K562 (cell line): Measurements from ENCODE around the gene PRRC2C. TPM values are rescaled to one million over a fixed set of nuclear protein-coding genes. Genes with fewer than 3 reads are reported as not detected.

Source experiments
- ATAC-seq: fragments of 200-7000 bp; cut with Tn5 transposase; 3 replicates; pipeline ENCODE4 v1.9.1; 2020; ENCODE audit warnings: moderate library complexity
- BruUV-seq: library from RNA; stranded (reverse); fragments of 400-500 nt; replicated peaks from 2 replicates; lab custom pipeline; 2021; lab: Mats Ljungman, UMichigan
- CTCF ChIA-PET: fragments of 300-600 bp; formaldehyde crosslinking; extraction: SDS; loops from one replicate; lab custom pipeline; 2021; ENCODE audit warnings: low intra/inter-chr PET ratio; lab: Yijun Ruan, JAX
- POLR2A ChIA-PET: fragments of 300-600, 350-650 bp; sonication (Branson Sonifier 250); formaldehyde crosslinking; extraction: SDS; loops from one replicate; lab custom pipeline; 2021; ENCODE audit warnings: antibody characterized with exemption, inconsistent platforms; lab: Yijun Ruan, JAX
- DNase-seq, 4 experiments: peaks; one replicate each; pipeline versions ENCODE4 v3.0.0 to v3.0.0-alpha.2; 2011 to 2018; ENCODE audit warnings: low spot score in 3 of 4, mixed read lengths in 3 of 4; ENCODE audit errors: extremely low read depth in 1 of 4
- FAIRE-seq: peaks from 2 replicates; lab custom pipeline; 2011; peaks lifted over from hg19 to GRCh38; lab: Jason Lieb, UNC
- H2AFZ ChIP-seq: 2 replicates; pipeline ENCODE4 v1.6.0; 2011; ENCODE audit warnings: low read depth, low read length, control low read depth, inconsistent platforms
- H3K27ac ChIP-seq: fragments of 200-600 bp; 3 replicates; pipeline ENCODE4 v1.8.0; 2011; ENCODE audit warnings: low read depth, mild to moderate bottlenecking, control low read depth, inconsistent platforms, low read length, moderate library complexity, mixed read lengths; ENCODE audit errors: extremely low read depth
- H3K27me3 ChIP-seq, 2 experiments: fragments of 300-600 bp in 1 of 2; 2 replicates in 1 of 2; 3 replicates in 1 of 2; pipeline versions ENCODE4 v1.6.0 to v1.8.0; 2011; ENCODE audit warnings: inconsistent platforms in 2 of 2, low read length in 2 of 2, mild to moderate bottlenecking in 1 of 2, mixed read lengths in 1 of 2, moderate library complexity in 1 of 2; ENCODE audit not compliant: control insufficient read depth in 2 of 2, insufficient read depth in 2 of 2
- H3K36me3 ChIP-seq: fragments of 300-600 bp; 3 replicates; pipeline ENCODE4 v1.8.0; 2011; ENCODE audit warnings: mild to moderate bottlenecking, low read length, inconsistent platforms; ENCODE audit not compliant: control insufficient read depth, insufficient read depth
- H3K4me1 ChIP-seq, 2 experiments: fragments of 200-600 bp in 1 of 2; replicated peaks in 1 of 2; 2 replicates in 1 of 2; 3 replicates in 1 of 2; pipeline versions ENCODE4 v1.5.1 to v1.8.0; 2011; ENCODE audit warnings: inconsistent platforms in 2 of 2, low read length in 2 of 2, mild to moderate bottlenecking in 1 of 2, mixed read lengths in 1 of 2, moderate library complexity in 1 of 2; ENCODE audit not compliant: control insufficient read depth in 2 of 2, insufficient read depth in 2 of 2
- H3K4me2 ChIP-seq: 2 replicates; pipeline ENCODE4 v1.6.1; 2011; ENCODE audit warnings: low read length, control low read depth, inconsistent platforms, mixed read lengths; ENCODE audit not compliant: insufficient read depth
- H3K4me3 ChIP-seq: fragments of 200-600 bp; sonication (generic), shearing (Covaris generic); 2 replicates; pipeline ENCODE4 v1.5.1; 2016; ENCODE audit warnings: control low read depth, inconsistent platforms
- H3K79me2 ChIP-seq: fragments of 200-600 bp; 3 replicates; pipeline ENCODE4 v1.8.0; 2011; ENCODE audit warnings: low read length, inconsistent platforms; ENCODE audit not compliant: control insufficient read depth, insufficient read depth
- H3K9ac ChIP-seq, 2 experiments: 2 replicates each; pipeline versions ENCODE4 v1.6.0 to v1.6.1; 2011; ENCODE audit warnings: low read depth in 2 of 2, low read length in 2 of 2, control low read depth in 1 of 2, inconsistent platforms in 1 of 2, mild to moderate bottlenecking in 1 of 2, mixed read lengths in 1 of 2; ENCODE audit not compliant: insufficient read depth in 1 of 2
- H3K9me1 ChIP-seq: one replicate; pipeline ENCODE4 v1.6.0; 2011; ENCODE audit warnings: inconsistent platforms, mild to moderate bottlenecking, low read length, moderate library complexity; ENCODE audit not compliant: control insufficient read depth, insufficient read depth
- H3K9me3 ChIP-seq: replicated peaks from 2 replicates; pipeline ENCODE4 v1.5.1; 2011; ENCODE audit warnings: low read depth, low read length, inconsistent platforms; ENCODE audit not compliant: control insufficient read depth, insufficient read depth
- H4K20me1 ChIP-seq: replicated peaks from 2 replicates; pipeline ENCODE4 v1.6.1; 2011; ENCODE audit warnings: low read length, inconsistent platforms, mixed read lengths; ENCODE audit not compliant: control insufficient read depth, insufficient read depth
- L3MBTL2 ChIP-seq: fragments of 450-650 bp; IDR thresholded peaks from 2 replicates; pipeline ENCODE4 v1.6.1; 2016; ENCODE audit warnings: mild to moderate bottlenecking, moderate library complexity
- MYC ChIP-seq, 2 experiments: fragments of 250-450 bp in 1 of 2; sonication (Bioruptor Pico) in 1 of 2; IDR thresholded peaks; 2 replicates each; pipeline versions ENCODE4 v1.5.1 to v1.6.1; 2012 to 2021; ENCODE audit warnings: low read depth in 2 of 2, borderline replicate concordance in 1 of 2, improper control_type of control experiment in 1 of 2, low read length in 1 of 2, mild to moderate bottlenecking in 1 of 2, moderate library complexity in 1 of 2
- RBM25 ChIP-seq: fragments of 200-400 bp; formaldehyde crosslinking; IDR thresholded peaks from 2 replicates; pipeline ENCODE4 v1.6.1; 2018; ENCODE audit warnings: low read length, low read depth, moderate library complexity; ENCODE audit not compliant: severe bottlenecking
- WGBS: fragments of 100-300 bp; shearing (Covaris generic); methylation state at CpG from one replicate; pipeline ENCODE4 v1.1.6; 2016; ENCODE audit warnings: low coverage, mixed read lengths; ENCODE audit not compliant: insufficient coverage; ENCODE audit errors: missing lambda C conversion rate; 5-methylcytosine and 5-hydroxymethylcytosine counted together
- in situ Hi-C: fragments of 300-500 bp; cut with MboI; formaldehyde crosslinking; loops from 4 replicates; pipeline ENCODE4 v1.15.0; 2018; ENCODE audit warnings: inconsistent platforms, mixed read lengths
- intact Hi-C: fragments of 100-400 bp; cut with micrococcal nuclease; formaldehyde crosslinking; loops from 2 replicates; pipeline ENCODE4 v1.14.2; 2022
- polyA plus RNA-seq, 8 experiments: library from polyadenylated mRNA; depleted of rRNA in 4 of 8; stranded (reverse) in 5 of 8; unstranded in 3 of 8; fragments of >200 nt; fragmentation: Nextera tagmentation in 2 of 8; fragmentation: Illumina TruSeq in 1 of 8; extraction: Ambion mirVana in 2 of 8; extraction: Trizol in 1 of 8; gene quantifications; 2 replicates each; pipeline versions ENCODE4 v1.2.1 to v1.2.3, GENCODE V29; 2011 to 2014; ENCODE audit warnings: inconsistent platforms in 1 of 8, missing spikeins in 1 of 8
- total RNA-seq, 7 experiments: library from RNA; depleted of rRNA in 6 of 7; stranded (reverse); fragments of >200 nt in 6 of 7; fragmentation: Illumina TruSeq in 2 of 7; extraction: Trizol in 2 of 7; gene quantifications; 2 replicates each; pipeline versions ENCODE4 v1.2.1 to v1.2.3, GENCODE V29; 2011 to 2021; ENCODE audit warnings: low replicate concordance in 1 of 7
- TF ChIP-seq, protein P1 (sequence below): IDR thresholded peaks from 2 replicates; pipeline ENCODE4 v1.6.1; 2011; ENCODE audit warnings: borderline replicate concordance, low read depth, mild to moderate bottlenecking, moderate library complexity, low read length; ENCODE audit not compliant: insufficient read depth, poor library complexity, severe bottlenecking
- TF ChIP-seq, protein P2 (sequence below), 3 experiments: IDR thresholded peaks in 2 of 3; conservative IDR thresholded peaks in 1 of 3; 2 replicates each; pipeline ENCODE4 v1.5.1; 2011 to 2012; ENCODE audit warnings: low read length in 3 of 3, mild to moderate bottlenecking in 3 of 3, control low read depth in 2 of 3, improper control_type of control experiment in 1 of 3, inconsistent platforms in 1 of 3, low read depth in 1 of 3, mixed read lengths in 1 of 3, moderate library complexity in 1 of 3; ENCODE audit not compliant: insufficient read depth in 2 of 3

The PRRC2C gene
- total and polyA plus RNA-seq, 9 of the 15 experiments (the other 6 are each of a cell fraction or from before 2014, with no cell fraction given), result 61.9 to 237 (median 105) TPM

DNA sequence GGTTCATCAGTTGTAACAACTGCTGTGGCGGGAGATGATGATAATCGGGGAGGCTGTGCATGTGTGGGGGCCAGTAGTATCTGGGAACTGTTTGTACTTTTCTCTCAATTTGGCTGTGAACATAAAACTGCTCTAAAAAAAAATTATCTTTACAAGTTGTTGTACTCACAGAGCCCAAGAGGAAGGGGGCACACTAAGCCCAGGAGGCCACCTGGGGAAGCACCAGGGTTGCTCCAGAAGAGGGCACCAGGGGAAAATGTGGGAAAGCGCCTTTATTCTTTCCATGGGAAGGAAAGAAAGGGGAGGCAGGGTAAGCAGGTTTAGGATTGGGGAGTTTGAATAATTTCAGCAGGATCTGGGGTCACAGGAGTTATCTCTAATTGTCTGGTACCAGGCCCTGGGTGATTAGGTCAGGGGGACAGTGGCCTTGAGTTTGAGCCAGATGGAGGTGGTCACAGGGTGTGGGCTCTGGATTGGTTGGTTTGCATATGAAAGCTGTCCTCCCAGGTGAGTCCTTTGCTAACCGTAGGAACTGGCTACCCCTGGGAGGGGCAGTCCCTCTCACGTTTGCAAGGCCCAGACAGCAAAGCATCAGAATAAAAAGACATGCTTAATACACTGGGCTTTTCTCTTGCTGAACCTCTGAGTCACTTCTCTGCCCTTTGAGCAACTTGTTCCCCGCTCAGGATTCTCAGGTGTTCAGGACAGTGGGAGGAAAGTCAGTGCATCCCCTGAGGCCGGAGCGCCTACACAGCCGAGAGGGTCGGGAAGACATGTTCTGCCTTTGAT is 155.9 kb downstream of the PRRC2C start:
- in situ Hi-C loops, result loop anchor here (5.0 kb wide), 1 partner anchor 341 kb away; no protein-coding TSS in a partner anchor
- TF ChIP-seq, protein P1, sequence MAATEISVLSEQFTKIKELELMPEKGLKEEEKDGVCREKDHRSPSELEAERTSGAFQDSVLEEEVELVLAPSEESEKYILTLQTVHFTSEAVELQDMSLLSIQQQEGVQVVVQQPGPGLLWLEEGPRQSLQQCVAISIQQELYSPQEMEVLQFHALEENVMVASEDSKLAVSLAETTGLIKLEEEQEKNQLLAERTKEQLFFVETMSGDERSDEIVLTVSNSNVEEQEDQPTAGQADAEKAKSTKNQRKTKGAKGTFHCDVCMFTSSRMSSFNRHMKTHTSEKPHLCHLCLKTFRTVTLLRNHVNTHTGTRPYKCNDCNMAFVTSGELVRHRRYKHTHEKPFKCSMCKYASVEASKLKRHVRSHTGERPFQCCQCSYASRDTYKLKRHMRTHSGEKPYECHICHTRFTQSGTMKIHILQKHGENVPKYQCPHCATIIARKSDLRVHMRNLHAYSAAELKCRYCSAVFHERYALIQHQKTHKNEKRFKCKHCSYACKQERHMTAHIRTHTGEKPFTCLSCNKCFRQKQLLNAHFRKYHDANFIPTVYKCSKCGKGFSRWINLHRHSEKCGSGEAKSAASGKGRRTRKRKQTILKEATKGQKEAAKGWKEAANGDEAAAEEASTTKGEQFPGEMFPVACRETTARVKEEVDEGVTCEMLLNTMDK, result peak; percentile 81
- TF ChIP-seq, protein P2, sequence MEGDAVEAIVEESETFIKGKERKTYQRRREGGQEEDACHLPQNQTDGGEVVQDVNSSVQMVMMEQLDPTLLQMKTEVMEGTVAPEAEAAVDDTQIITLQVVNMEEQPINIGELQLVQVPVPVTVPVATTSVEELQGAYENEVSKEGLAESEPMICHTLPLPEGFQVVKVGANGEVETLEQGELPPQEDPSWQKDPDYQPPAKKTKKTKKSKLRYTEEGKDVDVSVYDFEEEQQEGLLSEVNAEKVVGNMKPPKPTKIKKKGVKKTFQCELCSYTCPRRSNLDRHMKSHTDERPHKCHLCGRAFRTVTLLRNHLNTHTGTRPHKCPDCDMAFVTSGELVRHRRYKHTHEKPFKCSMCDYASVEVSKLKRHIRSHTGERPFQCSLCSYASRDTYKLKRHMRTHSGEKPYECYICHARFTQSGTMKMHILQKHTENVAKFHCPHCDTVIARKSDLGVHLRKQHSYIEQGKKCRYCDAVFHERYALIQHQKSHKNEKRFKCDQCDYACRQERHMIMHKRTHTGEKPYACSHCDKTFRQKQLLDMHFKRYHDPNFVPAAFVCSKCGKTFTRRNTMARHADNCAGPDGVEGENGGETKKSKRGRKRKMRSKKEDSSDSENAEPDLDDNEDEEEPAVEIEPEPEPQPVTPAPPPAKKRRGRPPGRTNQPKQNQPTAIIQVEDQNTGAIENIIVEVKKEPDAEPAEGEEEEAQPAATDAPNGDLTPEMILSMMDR (IDR thresholded peaks at IDR 0.05 in 2 of 3, conservative IDR thresholded peaks at IDR 0.05 in 1 of 3; ENCODE audit: insufficient read depth in 2 of 3, low read depth in 1 of 3, low read length in 3 of 3), result peak; percentile 32 to 86 (median 69); a peak in 5 of 6 replicates
- TF ChIP-seq L3MBTL2, result peak; percentile 32; the same call in 1 of the 2 replicates
- peak; percentile 39; the same call in 1 of the 2 replicates for TF ChIP-seq MYC (IDR thresholded peaks at IDR 0.05; ENCODE audit: low read depth, low read length)
- no peak for TF ChIP-seq MYC (CRISPR knock-in tag; IDR thresholded peaks at IDR 0.05; ENCODE audit: borderline replicate concordance, low read depth)
- TF ChIP-seq RBM25, result no peak

More for the DNA sequence above, 155.9 kb downstream of the PRRC2C start:
- ATAC-seq (peak; percentile 11; the same call in 1 of the 3 replicates), DNase-seq (no peak), FAIRE-seq (no peak)
- Histone ChIP-seq H4K20me1 (no peaks in the 10 kb centered on the region), H3K9ac (no peak overlapping the region), H2AFZ (0 out of 2 replicates have a peak overlapping the region, but pooled peaks have one; percentile 29), H3K4me2 (no peak overlapping the region), H3K27me3 (peaks cover 2 to 29% of the 10 kb centered on the region in 2 experiments; a peak in 3 of 5 replicates), H3K4me1 (peaks cover 0 to 4% of the 10 kb centered on the region in 2 experiments; a peak in 2 of 5 replicates), H3K36me3 (no peaks in the 10 kb centered on the region), H3K27ac (no peak overlapping the region), H3K9me3 (no peaks in the 10 kb centered on the region), H3K9me1 (no peaks in the 10 kb centered on the region), H3K4me3 (no peak overlapping the region), H3K79me2 (no peaks in the 10 kb centered on the region)
- ChIA-PET CTCF (no interaction called here), POLR2A (interaction anchor here (0.5 to 0.8 kb wide), 2 partner anchors 43 to 98 kb away, joined by 3 to 5 read pairs; no protein-coding TSS in a partner anchor)
- no TSS peak for BruUV-seq
- WGBS, result 6% methylated on average over 10 of the region's 10 CpGs
- intact Hi-C loops, result loop anchor here (10.0 kb wide), 1 partner anchor 784 kb away; the partner anchor contains the start of gene C1orf105
